Hepatocyte (in vitro differentiated cells): ENCODE results near the gene SAMD14. TPM values are rescaled to one million over a fixed set of nuclear protein-coding genes. Genes with fewer than 3 reads are reported as not detected.

ENCODE experiments used
- DNase-seq: peaks from one replicate; pipeline ENCODE4 v3.0.0-alpha.2; 2016; ENCODE audit warnings: low spot score
- H2AFZ ChIP-seq: fragments of 200-600 bp; sonication (generic); 2 replicates; pipeline ENCODE4 v1.6.0; 2016; ENCODE audit warnings: antibody characterized with exemption, mild to moderate bottlenecking
- H3K27ac ChIP-seq: fragments of 200-600 bp; sonication (generic); 2 replicates; pipeline ENCODE4 v1.5.1; 2016; ENCODE audit warnings: mild to moderate bottlenecking
- H3K27me3 ChIP-seq: fragments of 200-600 bp; sonication (generic); 2 replicates; pipeline ENCODE4 v1.6.1; 2016
- H3K36me3 ChIP-seq: fragments of 200-600 bp; sonication (generic); replicated peaks from 2 replicates; pipeline ENCODE4 v1.5.1; 2016; ENCODE audit warnings: low read depth; ENCODE audit not compliant: insufficient read depth
- H3K4me1 ChIP-seq: fragments of 200-600 bp; sonication (generic); 2 replicates; pipeline ENCODE4 v1.5.1; 2016; ENCODE audit warnings: mild to moderate bottlenecking, moderate library complexity; ENCODE audit not compliant: insufficient read depth
- H3K4me2 ChIP-seq: fragments of 200-600 bp; sonication (generic); 2 replicates; pipeline ENCODE4 v1.6.0; 2016
- H3K4me3 ChIP-seq: fragments of 200-600 bp; sonication (generic); 2 replicates; pipeline ENCODE4 v1.5.1; 2016; ENCODE audit warnings: mild to moderate bottlenecking
- H3K79me2 ChIP-seq: fragments of 200-600 bp; sonication (generic); 2 replicates; pipeline ENCODE4 v1.6.0; 2017; ENCODE audit warnings: mild to moderate bottlenecking
- H3K9me2 ChIP-seq: fragments of 200-600 bp; sonication (generic); replicated peaks from 2 replicates; pipeline ENCODE4 v1.6.0; 2017; ENCODE audit warnings: mild to moderate bottlenecking; ENCODE audit not compliant: insufficient read depth
- H3K9me3 ChIP-seq: fragments of 200-600 bp; sonication (generic); 2 replicates; pipeline ENCODE4 v1.5.1; 2016; ENCODE audit warnings: low read depth, mild to moderate bottlenecking
- H4K20me1 ChIP-seq: fragments of 200-600 bp; sonication (generic); 2 replicates; pipeline ENCODE4 v1.6.0; 2016; ENCODE audit warnings: mild to moderate bottlenecking; ENCODE audit not compliant: insufficient read depth, poor library complexity, severe bottlenecking
- EZH2 ChIP-seq: fragments of 200-600 bp; sonication (generic); IDR thresholded peaks from 2 replicates; pipeline ENCODE4 v1.6.1; 2016; ENCODE audit warnings: antibody characterized with exemption, mild to moderate bottlenecking, borderline replicate concordance
- EZH2phosphoT487 ChIP-seq: fragments of 200-600 bp; sonication (generic); IDR thresholded peaks from one replicate; pipeline ENCODE4 v1.6.1; 2018; ENCODE audit warnings: antibody characterized with exemption, mild to moderate bottlenecking, low read depth, moderate library complexity; ENCODE audit not compliant: unreplicated experiment, severe bottlenecking
- WGBS: methylation state at CpG from one replicate; pipeline ENCODE4 v1.1.6; 2016; ENCODE audit warnings: low lambda C conversion rate; ENCODE audit errors: missing lambda C conversion rate; 5-methylcytosine and 5-hydroxymethylcytosine counted together
- polyA plus RNA-seq: library from polyadenylated mRNA; unstranded; fragments of >200 nt; fragmentation: Nextera tagmentation; extraction: Ambion mirVana; gene quantifications from 2 replicates; pipeline ENCODE4 v1.2.1, GENCODE V29; 2016
- total RNA-seq: library from RNA; depleted of rRNA; stranded (reverse); fragments of >200 nt; gene quantifications from 2 replicates; pipeline ENCODE4 v1.2.3, GENCODE V29; 2014
- TF ChIP-seq, protein P1 (sequence below): fragments of 200-600 bp; sonication (generic); IDR thresholded peaks from 2 replicates; pipeline ENCODE4 v1.5.1; 2016; ENCODE audit warnings: antibody characterized with exemption, mild to moderate bottlenecking; ENCODE audit not compliant: poor library complexity

The SAMD14 gene
- total and polyA plus RNA-seq, 2 experiments from 2014 or later = 3.1 to 4.2 TPM

- DNase-seq = no peak
- Histone ChIP-seq H3K4me1 (no peaks in the 10 kb centered on the region), H3K9me2 (no peaks in the 10 kb centered on the region), H3K36me3 (no peaks in the 10 kb centered on the region), H2AFZ (no peak overlapping the region), H3K4me2 (no peak overlapping the region), H3K27ac (no peak overlapping the region), H3K27me3 (no peaks in the 10 kb centered on the region), H3K9me3 (no peaks in the 10 kb centered on the region), H3K79me2 (no peaks in the 10 kb centered on the region), H3K4me3 (no peak overlapping the region), H4K20me1 (no peaks in the 10 kb centered on the region)
- WGBS = 87% methylated on average over 23 of the region's 39 CpGs
- TF ChIP-seq, protein P1, sequence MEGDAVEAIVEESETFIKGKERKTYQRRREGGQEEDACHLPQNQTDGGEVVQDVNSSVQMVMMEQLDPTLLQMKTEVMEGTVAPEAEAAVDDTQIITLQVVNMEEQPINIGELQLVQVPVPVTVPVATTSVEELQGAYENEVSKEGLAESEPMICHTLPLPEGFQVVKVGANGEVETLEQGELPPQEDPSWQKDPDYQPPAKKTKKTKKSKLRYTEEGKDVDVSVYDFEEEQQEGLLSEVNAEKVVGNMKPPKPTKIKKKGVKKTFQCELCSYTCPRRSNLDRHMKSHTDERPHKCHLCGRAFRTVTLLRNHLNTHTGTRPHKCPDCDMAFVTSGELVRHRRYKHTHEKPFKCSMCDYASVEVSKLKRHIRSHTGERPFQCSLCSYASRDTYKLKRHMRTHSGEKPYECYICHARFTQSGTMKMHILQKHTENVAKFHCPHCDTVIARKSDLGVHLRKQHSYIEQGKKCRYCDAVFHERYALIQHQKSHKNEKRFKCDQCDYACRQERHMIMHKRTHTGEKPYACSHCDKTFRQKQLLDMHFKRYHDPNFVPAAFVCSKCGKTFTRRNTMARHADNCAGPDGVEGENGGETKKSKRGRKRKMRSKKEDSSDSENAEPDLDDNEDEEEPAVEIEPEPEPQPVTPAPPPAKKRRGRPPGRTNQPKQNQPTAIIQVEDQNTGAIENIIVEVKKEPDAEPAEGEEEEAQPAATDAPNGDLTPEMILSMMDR = no peak
- no peak for TF ChIP-seq EZH2phosphoT487
- TF ChIP-seq EZH2 = no peak
These were observed 53.2 kb downstream of the SAMD14 start for GRCh38 chr17:50076591-50077235.

DNA sequence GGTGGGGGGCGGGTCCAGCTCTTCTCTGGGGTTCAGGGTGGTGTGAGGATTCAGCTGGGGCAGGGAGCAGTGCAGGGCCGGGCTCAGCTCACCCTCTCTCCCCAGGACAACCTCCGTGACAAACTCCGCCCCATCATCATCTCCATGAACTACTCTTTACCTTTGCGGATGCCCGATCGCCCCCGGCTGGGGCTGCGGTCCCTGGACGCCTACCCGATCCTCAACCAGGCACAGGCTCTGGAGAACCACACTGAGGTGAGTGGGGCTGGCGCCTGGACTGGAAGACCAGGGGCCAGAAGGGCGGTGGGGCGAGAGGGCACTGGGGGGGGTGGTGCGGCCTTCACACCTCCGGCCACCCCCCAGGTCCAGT lies 53.8 kb downstream of the SAMD14 start:
- Histone ChIP-seq H4K20me1 (no peaks in the 10 kb centered on the region), H3K27ac (no peak overlapping the region), H3K79me2 (no peaks in the 10 kb centered on the region), H3K36me3 (no peaks in the 10 kb centered on the region), H3K9me2 (no peaks in the 10 kb centered on the region), H2AFZ (no peak overlapping the region), H3K4me1 (no peaks in the 10 kb centered on the region), H3K27me3 (no peaks in the 10 kb centered on the region), H3K9me3 (no peaks in the 10 kb centered on the region), H3K4me3 (no peak overlapping the region), H3K4me2 (no peak overlapping the region)
- WGBS = 89% methylated on average over 16 of the region's 16 CpGs
- TF ChIP-seq EZH2phosphoT487 (no peak), EZH2 (no peak)
- TF ChIP-seq, protein P1 = no peak
- DNase-seq = no peak

DNA sequence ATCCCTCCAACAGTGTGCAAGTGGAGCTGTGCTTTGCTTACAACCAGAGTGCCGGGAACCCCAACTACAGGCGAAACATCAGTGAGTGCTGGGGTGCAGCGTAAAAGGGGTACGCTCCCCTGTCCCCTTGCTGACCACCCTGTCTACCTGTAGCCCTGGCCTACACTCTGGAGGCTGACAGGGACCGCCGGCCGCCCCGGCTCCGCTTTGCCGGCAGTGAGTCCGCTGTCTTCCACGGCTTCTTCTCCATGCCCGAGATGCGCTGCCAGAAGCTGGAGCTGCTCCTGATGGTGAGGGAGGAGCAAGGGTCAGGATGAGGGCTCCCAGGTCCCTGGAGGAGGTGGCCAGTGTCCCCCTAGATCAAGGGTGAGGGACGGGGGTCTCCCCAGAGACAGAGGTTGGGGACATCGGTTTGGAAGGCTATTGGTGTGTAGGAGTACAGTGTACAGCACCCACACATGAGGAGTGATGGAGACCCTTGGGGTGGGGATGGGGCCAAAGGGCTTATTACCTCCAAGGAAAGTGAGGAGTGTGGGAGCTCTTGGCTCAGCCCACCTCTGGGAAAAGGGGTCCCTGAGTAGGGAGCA lies 54.4 kb downstream of the SAMD14 start:
- H3K27me3 ChIP-seq = no peaks in the 10 kb centered on the region
- no peak overlapping the region for H3K27ac ChIP-seq
- H3K4me2 ChIP-seq = no peak overlapping the region
- TF ChIP-seq, protein P1 = no peak
- TF ChIP-seq EZH2phosphoT487 = no peak
- H3K79me2 ChIP-seq = no peaks in the 10 kb centered on the region
- no peaks in the 10 kb centered on the region for H3K9me2 ChIP-seq
- no peak overlapping the region for H3K4me3 ChIP-seq
- H3K4me1 ChIP-seq = no peaks in the 10 kb centered on the region
- H4K20me1 ChIP-seq = no peaks in the 10 kb centered on the region
- no peaks in the 10 kb centered on the region for H3K9me3 ChIP-seq
- H2AFZ ChIP-seq = no peak overlapping the region
- DNase-seq = no peak
- 96% methylated on average over 16 of the region's 16 CpGs for WGBS
- no peaks in the 10 kb centered on the region for H3K36me3 ChIP-seq
